Endothelial cell of umbilical vein (primary cell): Measurements from ENCODE around the gene TPBG.

Experiments
- CTCF ChIP-seq, 2 donors: IDR thresholded peaks; 1 replicate in 1 of 2; 2 replicates in 1 of 2; pipeline ENCODE4 v1.5.1; 2011; ENCODE audit warnings: low read length in 2 of 2, mild to moderate bottlenecking in 2 of 2, moderate library complexity in 2 of 2, control low read depth in 1 of 2, inconsistent platforms in 1 of 2, low read depth in 1 of 2; ENCODE audit not compliant: insufficient read depth in 1 of 2; ENCODE audit errors: extremely low read depth in 1 of 2
- EZH2 ChIP-seq: IDR thresholded peaks from 2 replicates; pipeline ENCODE4 v1.6.1; 2012; ENCODE audit warnings: borderline replicate concordance, low read depth, mild to moderate bottlenecking, moderate library complexity, low read length, inconsistent platforms; ENCODE audit not compliant: severe bottlenecking
- GATA2 ChIP-seq: IDR thresholded peaks from 2 replicates; pipeline ENCODE4 v1.7.0; 2011; ENCODE audit warnings: low read depth, mild to moderate bottlenecking, moderate library complexity, mixed read lengths, low read length; ENCODE audit not compliant: insufficient read length, insufficient read depth
- POLR2A ChIP-seq: IDR thresholded peaks from 2 replicates; pipeline ENCODE4 v1.6.1; 2012; ENCODE audit warnings: low read depth, mild to moderate bottlenecking, control low read depth, low read length
- POLR2AphosphoS5 ChIP-seq: IDR thresholded peaks from 2 replicates; pipeline ENCODE4 v1.6.1; 2012; ENCODE audit warnings: low read depth, mild to moderate bottlenecking, control low read depth, low read length, moderate library complexity; ENCODE audit not compliant: insufficient read depth

GRCh38 chr6:82360552-82360951, 3.1 kb upstream of the TPBG start:
- no peak for TF ChIP-seq EZH2
- TF ChIP-seq CTCF (IDR thresholded peaks at IDR 0.05; ENCODE audit: extremely low read depth in 1 of 2, insufficient read depth in 1 of 2, low read depth in 1 of 2, low read length in 2 of 2): no peak
- TF ChIP-seq GATA2: no peak
- TF ChIP-seq POLR2AphosphoS5: no peak
- no peak for TF ChIP-seq POLR2A
